IMR-90 (cell line): Measurements from ENCODE around the gene CEP55. TPM values are rescaled to one million over a fixed set of nuclear protein-coding genes. Genes with fewer than 3 reads are reported as not detected.
A peak's percentile ranks its signal among the peaks of the same experiment; 100 is the strongest.

ENCODE experiments used
- ATAC-seq: fragments of 200-7000 bp; cut with Tn5 transposase; 2 replicates; pipeline ENCODE4 v1.9.1; 2020; ENCODE audit warnings: low read depth, mild to moderate bottlenecking, moderate library complexity
- BruUV-seq: library from RNA; stranded (reverse); fragments of 400-500 nt; replicated peaks from 2 replicates; lab custom pipeline; 2021; lab: Mats Ljungman, UMichigan
- CTCF ChIA-PET: fragments of 300-600 bp; formaldehyde crosslinking; extraction: SDS; loops from one replicate; lab custom pipeline; 2021; ENCODE audit warnings: antibody characterized with exemption; lab: Yijun Ruan, JAX
- POLR2A ChIA-PET: fragments of 300-600 bp; sonication (Branson Sonifier 250); formaldehyde crosslinking; loops from one replicate; lab custom pipeline; 2022; ENCODE audit warnings: antibody characterized with exemption; ENCODE audit not compliant: unreplicated experiment; lab: Charles Lee
- DNase-seq: peaks from one replicate; pipeline ENCODE4 v3.0.0; 2013
- H2AFZ ChIP-seq: replicated peaks from 2 replicates; pipeline ENCODE3; 2013; ENCODE audit warnings: low read length, mild to moderate bottlenecking; ENCODE audit not compliant: poor library complexity
- H2AK5ac ChIP-seq: 2 replicates; pipeline ENCODE4 v1.6.1; 2013; ENCODE audit warnings: low read depth, low read length, inconsistent platforms
- H2AK9ac ChIP-seq: replicated peaks from 2 replicates; pipeline ENCODE3; 2013; ENCODE audit warnings: mild to moderate bottlenecking, low read depth, low read length, moderate library complexity; ENCODE audit not compliant: poor library complexity
- H2BK120ac ChIP-seq: 2 replicates; pipeline ENCODE4 v1.6.1; 2013; ENCODE audit warnings: low read depth, low read length, inconsistent platforms
- H2BK15ac ChIP-seq: 3 replicates; pipeline ENCODE4 v1.6.1; 2013; ENCODE audit warnings: low read depth, low read length, inconsistent platforms
- H2BK20ac ChIP-seq: 2 replicates; pipeline ENCODE4 v1.6.1; 2013; ENCODE audit warnings: low read depth, mild to moderate bottlenecking, inconsistent platforms, low read length, moderate library complexity
- H2BK5ac ChIP-seq: 2 replicates; pipeline ENCODE4 v1.6.1; 2013; ENCODE audit warnings: mild to moderate bottlenecking, low read depth, low read length, inconsistent platforms; ENCODE audit not compliant: poor library complexity, severe bottlenecking
- H3K14ac ChIP-seq: replicated peaks from 2 replicates; pipeline ENCODE4 v1.6.1; 2013; ENCODE audit warnings: low read depth, low read length, inconsistent platforms
- H3K18ac ChIP-seq: 2 replicates; pipeline ENCODE4 v1.6.1; 2013; ENCODE audit warnings: low read depth, low read length, control low read depth
- H3K23ac ChIP-seq: 2 replicates; pipeline ENCODE4 v1.6.1; 2013; ENCODE audit warnings: low read depth, low read length, inconsistent platforms
- H3K27ac ChIP-seq: 2 replicates; pipeline ENCODE4 v1.5.1; 2013; ENCODE audit warnings: mild to moderate bottlenecking, control low read depth, low read length; ENCODE audit not compliant: insufficient read depth
- H3K27me3 ChIP-seq: 2 replicates; pipeline ENCODE4 v1.6.1; 2013; ENCODE audit warnings: low read length; ENCODE audit not compliant: control insufficient read depth, insufficient read depth
- H3K36me3 ChIP-seq: 2 replicates; pipeline ENCODE4 v1.6.1; 2013; ENCODE audit warnings: low read length, mixed read lengths; ENCODE audit not compliant: control insufficient read depth, insufficient read depth
- H3K4ac ChIP-seq: 2 replicates; pipeline ENCODE4 v1.6.1; 2013; ENCODE audit warnings: low read depth, low read length, inconsistent platforms
- H3K4me1 ChIP-seq: 2 replicates; pipeline ENCODE4 v1.6.1; 2013; ENCODE audit warnings: low read length, mixed read lengths; ENCODE audit not compliant: control insufficient read depth, insufficient read depth
- H3K4me2 ChIP-seq: 2 replicates; pipeline ENCODE4 v1.6.1; 2013; ENCODE audit warnings: low read depth, mild to moderate bottlenecking, control low read depth, low read length, moderate library complexity
- H3K4me3 ChIP-seq: 2 replicates; pipeline ENCODE4 v1.5.1; 2013; ENCODE audit warnings: low read depth, mild to moderate bottlenecking, control low read depth, low read length, moderate library complexity; ENCODE audit not compliant: insufficient read depth
- H3K56ac ChIP-seq: 2 replicates; pipeline ENCODE4 v1.6.1; 2013; ENCODE audit warnings: low read length, inconsistent platforms; ENCODE audit not compliant: insufficient read depth; ENCODE audit errors: extremely low read depth
- H3K79me1 ChIP-seq, 2 experiments: 2 replicates each; pipeline ENCODE4 v1.6.1; 2013; ENCODE audit warnings: low read length in 2 of 2, inconsistent platforms in 1 of 2, low read depth in 1 of 2
- H3K9ac ChIP-seq: 2 replicates; pipeline ENCODE4 v1.6.1; 2013; ENCODE audit warnings: low read depth, low read length, control low read depth
- H3K9me1 ChIP-seq: 2 replicates; pipeline ENCODE4 v1.6.1; 2013; ENCODE audit warnings: low read length, inconsistent platforms; ENCODE audit not compliant: insufficient read depth
- H3K9me3 ChIP-seq: 2 replicates; pipeline ENCODE4 v1.6.1; 2013; ENCODE audit warnings: low read length; ENCODE audit not compliant: control insufficient read depth, insufficient read depth
- H4K20me1 ChIP-seq: 2 replicates; pipeline ENCODE4 v1.6.1; 2013; ENCODE audit warnings: low read length, inconsistent platforms; ENCODE audit not compliant: insufficient read depth
- H4K5ac ChIP-seq: 2 replicates; pipeline ENCODE4 v1.6.1; 2013; ENCODE audit warnings: mild to moderate bottlenecking, low read depth, low read length, control low read depth
- H4K8ac ChIP-seq, 2 experiments: 2 replicates each; pipeline ENCODE4 v1.6.1; 2013; ENCODE audit warnings: low read depth in 2 of 2, low read length in 2 of 2, control low read depth in 1 of 2, inconsistent platforms in 1 of 2
- H4K91ac ChIP-seq: 2 replicates; pipeline ENCODE4 v1.6.1; 2013; ENCODE audit warnings: low read depth, low read length, inconsistent platforms; ENCODE audit not compliant: insufficient read depth
- BHLHE40 ChIP-seq: fragments of 150-350 bp; IDR thresholded peaks from 2 replicates; pipeline ENCODE4 v1.6.1; 2016; ENCODE audit warnings: mild to moderate bottlenecking, low read depth, low read length
- CHD1 ChIP-seq: IDR thresholded peaks from 2 replicates; pipeline ENCODE4 v1.6.1; 2012; ENCODE audit warnings: low read depth, low read length, improper control_type of control experiment
- FOS ChIP-seq: fragments of 150-350 bp; IDR thresholded peaks from 2 replicates; pipeline ENCODE4 v1.6.1; 2016; ENCODE audit warnings: low read depth, low read length
- MAFK ChIP-seq: IDR thresholded peaks from 2 replicates; pipeline ENCODE4 v1.6.1; 2012; ENCODE audit warnings: low read depth, low read length, improper control_type of control experiment
- MAZ ChIP-seq: IDR thresholded peaks from 2 replicates; pipeline ENCODE4 v1.6.1; 2012; ENCODE audit warnings: low read depth, mild to moderate bottlenecking, low read length, improper control_type of control experiment, moderate library complexity, borderline replicate concordance
- MXI1 ChIP-seq: IDR thresholded peaks from 2 replicates; pipeline ENCODE4 v1.6.1; 2012; ENCODE audit warnings: low read depth, mild to moderate bottlenecking, low read length, moderate library complexity, borderline replicate concordance
- NFE2L2 ChIP-seq: fragments of 150-350 bp; IDR thresholded peaks from 2 replicates; pipeline ENCODE4 v1.6.1; 2016; ENCODE audit warnings: low read depth, mild to moderate bottlenecking, low read length
- POLR2A ChIP-seq: IDR thresholded peaks from 2 replicates; pipeline ENCODE4 v1.6.1; 2012; ENCODE audit warnings: mild to moderate bottlenecking, low read depth, low read length
- RAD21 ChIP-seq: IDR thresholded peaks from 2 replicates; pipeline ENCODE4 v1.6.1; 2012; ENCODE audit warnings: low read length, improper control_type of control experiment
- RCOR1 ChIP-seq: IDR thresholded peaks from 2 replicates; pipeline ENCODE4 v1.6.1; 2012; ENCODE audit warnings: mild to moderate bottlenecking, low read length, improper control_type of control experiment; ENCODE audit not compliant: insufficient replicate concordance
- RFX5 ChIP-seq: IDR thresholded peaks from 2 replicates; pipeline ENCODE4 v1.8.0; 2012; ENCODE audit warnings: low read depth, mild to moderate bottlenecking, low read length, moderate library complexity
- SMC3 ChIP-seq: fragments of 150-350 bp; IDR thresholded peaks from 2 replicates; pipeline ENCODE4 v1.6.1; 2016; ENCODE audit warnings: low read depth, mild to moderate bottlenecking, antibody characterized with exemption, low read length, moderate library complexity
- USF2 ChIP-seq: fragments of 150-350 bp; IDR thresholded peaks from 2 replicates; pipeline ENCODE4 v1.6.1; 2017; ENCODE audit warnings: mild to moderate bottlenecking, antibody characterized with exemption, low read length, low read depth
- WGBS, 2 experiments: methylation state at CpG; one replicate each; pipeline versions ENCODE4 v1.1.5 to v1.1.7; 2013; ENCODE audit warnings: missing lambda C conversion rate in 2 of 2; ENCODE audit not compliant: insufficient read length in 1 of 2; ENCODE audit errors: extremely low coverage in 2 of 2; 5-methylcytosine and 5-hydroxymethylcytosine counted together
- dilution Hi-C: fragments of 300-500 bp; cut with HindIII; formaldehyde crosslinking; loops from one replicate; pipeline ENCODE4 v1.14.3; 2018; ENCODE audit warnings: low sequenced_read_pairs; ENCODE audit not compliant: unreplicated experiment
- in situ Hi-C: fragments of 300-500 bp; cut with MboI; formaldehyde crosslinking; loops from 3 replicates; pipeline ENCODE4 v1.14.3; 2019; ENCODE audit warnings: low sequenced_read_pairs, inconsistent platforms, mixed read lengths
- intact Hi-C: fragments of 100-400 bp; cut with micrococcal nuclease; formaldehyde crosslinking; loops from 2 replicates; pipeline ENCODE4 v1.10.0; 2022
- polyA plus RNA-seq, 3 experiments: library from polyadenylated mRNA; depleted of rRNA; stranded (reverse); fragments of >200 nt; gene quantifications; 2 replicates each; pipeline ENCODE4 v1.2.3, GENCODE V29; 2012; ENCODE audit warnings: low replicate concordance in 1 of 3
- total RNA-seq: library from RNA; depleted of rRNA; stranded (reverse); fragments of >200 nt; gene quantifications from 2 replicates; pipeline ENCODE4 v1.2.3, GENCODE V29; 2012
- TF ChIP-seq, protein P1 (sequence below): conservative IDR thresholded peaks from 2 replicates; pipeline ENCODE4 v1.5.1; 2012; ENCODE audit warnings: mild to moderate bottlenecking, low read depth, low read length, improper control_type of control experiment
- TF ChIP-seq, protein P2 (sequence below): fragments of 150-350 bp; IDR thresholded peaks from 2 replicates; pipeline ENCODE4 v1.6.1; 2016; ENCODE audit warnings: low read depth, mild to moderate bottlenecking, low read length, moderate library complexity, borderline replicate concordance

The CEP55 gene
- total and polyA plus RNA-seq, 2 of the 4 experiments (the other 2 are of a cell fraction): 15.7 to 23.5 TPM

DNA sequence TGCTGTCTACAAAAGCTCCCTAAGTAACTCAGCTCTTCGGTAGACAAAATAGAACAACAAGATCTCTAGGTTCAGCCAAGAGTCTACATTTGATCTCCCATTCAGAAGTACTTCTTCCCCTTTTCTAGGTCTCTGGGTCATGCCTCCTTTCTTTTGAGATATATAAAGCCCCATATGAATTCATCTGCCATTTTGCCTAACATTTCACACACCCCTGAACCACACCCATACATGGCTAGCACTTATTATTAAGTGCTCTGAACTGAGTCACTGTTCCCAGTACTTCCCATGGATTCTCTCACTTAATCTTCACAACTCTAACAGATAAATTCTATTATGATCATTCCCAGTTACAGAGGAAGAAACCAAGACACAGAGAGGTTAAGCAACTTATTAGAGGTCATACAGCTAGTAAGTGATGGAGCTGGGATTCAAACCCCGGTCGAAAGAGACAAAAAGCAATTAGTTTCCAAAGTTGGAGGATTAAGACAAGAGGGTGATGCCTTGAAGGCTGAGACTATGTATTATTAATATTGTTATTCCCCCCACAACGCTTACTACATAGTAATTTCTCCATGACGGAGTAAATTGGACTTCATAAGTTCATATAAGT lies 31.5 kb upstream of the CEP55 start:
- peak overlapping the region; percentile 66; the same call in 1 of the 2 replicates for H3K9ac ChIP-seq
- peak overlapping the region; percentile 82 to 92 for H4K8ac ChIP-seq
- H2BK15ac ChIP-seq: peak overlapping the region; percentile 97; the same call in 2 of the 3 replicates
- H3K4me2 ChIP-seq: no peak overlapping the region; the same call in 1 of the 2 replicates
- H3K27ac ChIP-seq: peak overlapping the region; percentile 90; the same call in 1 of the 2 replicates
- ATAC-seq (no peak), DNase-seq (no peak)
- no peaks in the 10 kb centered on the region for H3K9me3 ChIP-seq
- peak overlapping the region; percentile 96 for H3K4ac ChIP-seq
- H2BK5ac ChIP-seq: peak overlapping the region; percentile 98
- peak overlapping the region; percentile 77 for H3K56ac ChIP-seq
- no peak overlapping the region for H3K4me3 ChIP-seq
- ChIA-PET POLR2A (no interaction called here), CTCF (interaction anchor here (2.8 kb wide), 1 partner anchor 17 kb away, joined by 21 read pairs; the partner anchor contains the start of gene MYOF)
- peak overlapping the region; percentile 83 for H2BK20ac ChIP-seq
- intact Hi-C loops (no loop called here), in situ Hi-C loops (no loop called here), dilution Hi-C loops (no loop called here)
- H3K36me3 ChIP-seq: peaks cover 13% of the 10 kb centered on the region
- no peaks in the 10 kb centered on the region; the same call in 1 of the 2 replicates for H4K20me1 ChIP-seq
- peak overlapping the region; percentile 95 for H4K91ac ChIP-seq
- peak overlapping the region; percentile 79 for H2AK5ac ChIP-seq
- peak overlapping the region; percentile 88; the same call in 1 of the 2 replicates for H4K5ac ChIP-seq
- peaks cover 6 to 60% of the 10 kb centered on the region in 2 experiments for H3K79me1 ChIP-seq
- BruUV-seq: no TSS peak
- H2AK9ac ChIP-seq: peak overlapping the region; percentile 63
- H2BK120ac ChIP-seq: peak overlapping the region; percentile 95
- no peaks in the 10 kb centered on the region for H3K27me3 ChIP-seq
- H3K9me1 ChIP-seq: peaks cover 15% of the 10 kb centered on the region
- H3K14ac ChIP-seq: peak overlapping the region; percentile 97
- peak overlapping the region; percentile 94 for H3K23ac ChIP-seq
- peak overlapping the region; percentile 90 for H3K18ac ChIP-seq
- no peak overlapping the region for H2AFZ ChIP-seq
- peaks cover 52% of the 10 kb centered on the region for H3K4me1 ChIP-seq
- 100% methylated on average over 1 of the region's 5 CpGs; no CpG with 5 or more reads in 1 of the 2 experiments for WGBS, 2 experiments
- TF ChIP-seq POLR2A (no peak), RCOR1 (no peak), RFX5 (no peak), MXI1 (no peak), BHLHE40 (no peak), FOS (no peak), SMC3 (no peak), CHD1 (no peak), MAFK (no peak), USF2 (no peak), NFE2L2 (no peak), RAD21 (no peak), MAZ (no peak)
- TF ChIP-seq, protein P1, sequence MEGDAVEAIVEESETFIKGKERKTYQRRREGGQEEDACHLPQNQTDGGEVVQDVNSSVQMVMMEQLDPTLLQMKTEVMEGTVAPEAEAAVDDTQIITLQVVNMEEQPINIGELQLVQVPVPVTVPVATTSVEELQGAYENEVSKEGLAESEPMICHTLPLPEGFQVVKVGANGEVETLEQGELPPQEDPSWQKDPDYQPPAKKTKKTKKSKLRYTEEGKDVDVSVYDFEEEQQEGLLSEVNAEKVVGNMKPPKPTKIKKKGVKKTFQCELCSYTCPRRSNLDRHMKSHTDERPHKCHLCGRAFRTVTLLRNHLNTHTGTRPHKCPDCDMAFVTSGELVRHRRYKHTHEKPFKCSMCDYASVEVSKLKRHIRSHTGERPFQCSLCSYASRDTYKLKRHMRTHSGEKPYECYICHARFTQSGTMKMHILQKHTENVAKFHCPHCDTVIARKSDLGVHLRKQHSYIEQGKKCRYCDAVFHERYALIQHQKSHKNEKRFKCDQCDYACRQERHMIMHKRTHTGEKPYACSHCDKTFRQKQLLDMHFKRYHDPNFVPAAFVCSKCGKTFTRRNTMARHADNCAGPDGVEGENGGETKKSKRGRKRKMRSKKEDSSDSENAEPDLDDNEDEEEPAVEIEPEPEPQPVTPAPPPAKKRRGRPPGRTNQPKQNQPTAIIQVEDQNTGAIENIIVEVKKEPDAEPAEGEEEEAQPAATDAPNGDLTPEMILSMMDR: no peak
- TF ChIP-seq, protein P2, sequence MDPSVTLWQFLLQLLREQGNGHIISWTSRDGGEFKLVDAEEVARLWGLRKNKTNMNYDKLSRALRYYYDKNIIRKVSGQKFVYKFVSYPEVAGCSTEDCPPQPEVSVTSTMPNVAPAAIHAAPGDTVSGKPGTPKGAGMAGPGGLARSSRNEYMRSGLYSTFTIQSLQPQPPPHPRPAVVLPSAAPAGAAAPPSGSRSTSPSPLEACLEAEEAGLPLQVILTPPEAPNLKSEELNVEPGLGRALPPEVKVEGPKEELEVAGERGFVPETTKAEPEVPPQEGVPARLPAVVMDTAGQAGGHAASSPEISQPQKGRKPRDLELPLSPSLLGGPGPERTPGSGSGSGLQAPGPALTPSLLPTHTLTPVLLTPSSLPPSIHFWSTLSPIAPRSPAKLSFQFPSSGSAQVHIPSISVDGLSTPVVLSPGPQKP: no peak
